Cardiac septum (tissue), 1 donor: ENCODE results near the gene UBQLN4. TPM values are rescaled to one million over a fixed set of nuclear protein-coding genes. Genes with fewer than 3 reads are reported as not detected.
"Not testable (repeated sequence)": the region's sequence is repeated elsewhere in the genome, so short reads cannot be mapped to it uniquely, and the experiment has no call there.

Source experiments
- DNase-seq: peaks from one replicate; pipeline ENCODE4 v3.0.0-alpha.2; 2020; ENCODE audit warnings: low spot score
- intact Hi-C: fragments of 100-400 bp; cut with DNase I; formaldehyde crosslinking; loops from one replicate; pipeline ENCODE4 v1.14.0; 2022
- total RNA-seq: library from RNA; stranded (reverse); fragmentation: NEBNext Ultra II Directional; extraction: Animal tissue kit (Norgen Biotek cat#: 25700); gene quantifications from one replicate; pipeline ENCODE4 v1.2.1, GENCODE V29; 2021
- donor health status: DM: no; HTN: no; CAD: no.

The UBQLN4 gene
- total RNA-seq, 1 donor from 2014 or later, result 26.3 TPM

DNA sequence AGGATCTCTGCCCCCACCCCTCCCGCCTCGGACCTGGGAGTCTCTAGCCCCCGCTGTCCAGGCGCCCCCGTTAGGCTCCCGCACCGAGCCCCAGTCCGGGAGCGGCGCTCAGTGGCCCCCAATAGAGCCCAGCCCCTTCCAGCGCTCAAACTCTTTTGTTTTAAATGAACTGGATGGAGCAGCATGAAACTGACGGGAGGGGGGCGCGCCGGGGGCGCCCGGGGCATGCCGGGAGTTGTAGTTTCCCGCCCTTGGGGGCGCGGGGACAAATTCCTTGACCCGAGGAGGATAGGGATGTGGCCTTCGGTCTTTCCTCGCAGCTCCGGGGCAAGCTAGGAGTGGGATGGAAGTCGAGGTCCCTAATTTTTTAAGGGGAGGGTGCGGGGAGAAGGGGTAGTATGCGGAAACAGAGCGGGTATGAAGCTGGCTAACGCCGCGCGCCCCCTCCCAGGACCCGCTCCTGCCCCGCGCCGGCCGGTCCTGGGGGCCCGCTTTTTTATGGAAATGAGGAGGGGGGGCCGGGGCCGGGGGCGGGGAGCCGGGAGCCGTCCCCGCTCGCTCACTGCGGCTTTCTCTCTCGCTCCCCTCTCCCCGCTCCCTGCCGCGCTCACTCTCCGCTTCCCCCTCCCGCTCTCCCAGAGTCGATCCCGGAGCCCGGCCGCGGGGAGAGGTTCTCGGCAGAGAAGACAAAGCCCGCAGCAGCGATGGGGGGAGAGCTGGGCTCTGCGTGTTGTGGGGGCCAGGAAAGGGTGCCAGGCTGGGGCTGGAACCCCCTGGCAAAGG, 28.9 kb upstream of the UBQLN4 start, which contains the start of gene MEX3A:
TSS of gene MEX3A (minus strand) at position 157 of the 783 bp plus-strand sequence. CDS start 467 bp downstream, outside the sequence.
- DNase-seq, result peak; percentile 85
- intact Hi-C loops, result no loop called here

DNA sequence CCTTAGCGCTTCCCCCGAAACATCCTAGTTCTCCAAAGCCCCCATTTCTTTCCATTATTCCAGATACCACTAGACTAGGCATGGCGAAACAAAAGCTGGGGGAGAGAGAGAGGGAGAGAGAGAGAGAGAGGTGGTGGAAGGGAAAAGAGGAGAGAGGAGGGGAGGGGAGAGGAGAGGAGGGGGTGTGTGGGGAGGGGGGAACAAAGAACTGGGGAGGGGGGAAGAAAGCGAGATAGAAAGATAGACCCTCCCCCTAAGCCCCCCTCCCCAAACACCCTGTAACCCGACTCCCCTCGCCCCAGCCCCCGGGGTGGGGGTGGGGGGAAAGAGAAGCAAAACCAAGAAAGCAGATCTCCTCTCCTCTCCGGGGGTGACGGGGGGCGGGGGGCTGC, 28.3 kb upstream of the UBQLN4 start:
- intact Hi-C loops, result no loop called here
- no peak for DNase-seq

DNA sequence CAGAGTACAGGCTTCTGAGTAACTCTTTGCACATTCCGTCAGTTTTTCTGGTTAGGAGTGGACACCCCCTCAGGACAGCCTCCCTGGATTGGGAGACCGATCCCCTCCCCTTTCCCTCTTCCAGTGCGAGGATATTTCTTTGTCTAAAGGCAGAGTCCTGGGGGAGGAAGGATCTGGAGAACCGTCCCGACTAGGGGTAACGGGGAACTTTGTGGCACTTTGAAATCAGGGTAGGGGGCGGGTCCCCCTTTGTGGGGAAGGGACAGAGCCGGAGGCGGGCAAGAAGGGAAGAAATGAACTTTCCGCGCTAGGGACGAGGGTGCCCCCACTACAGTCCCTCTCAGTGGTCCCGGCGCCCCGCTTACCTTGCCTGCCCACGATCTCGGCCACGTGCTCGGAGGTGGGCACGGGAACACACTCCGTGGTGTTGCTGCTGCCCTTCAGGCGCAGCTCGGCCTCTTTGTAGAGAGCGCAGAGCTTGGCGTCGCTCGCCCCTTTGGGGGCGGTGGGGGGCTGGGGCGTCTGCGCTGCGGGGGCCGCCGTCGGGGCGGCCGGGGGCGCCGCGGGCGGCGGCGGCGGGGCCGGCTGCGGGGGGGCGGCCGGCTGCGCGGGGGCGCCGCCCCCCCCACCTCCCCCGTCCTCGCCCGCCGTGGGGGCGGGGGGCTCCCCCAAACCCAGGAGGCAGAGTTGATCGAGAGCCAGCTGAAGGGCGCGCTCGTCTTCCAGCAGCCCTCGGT, 27.8 kb upstream of the UBQLN4 start:
- intact Hi-C loops, result no loop called here
- DNase-seq, result no peak

DNA sequence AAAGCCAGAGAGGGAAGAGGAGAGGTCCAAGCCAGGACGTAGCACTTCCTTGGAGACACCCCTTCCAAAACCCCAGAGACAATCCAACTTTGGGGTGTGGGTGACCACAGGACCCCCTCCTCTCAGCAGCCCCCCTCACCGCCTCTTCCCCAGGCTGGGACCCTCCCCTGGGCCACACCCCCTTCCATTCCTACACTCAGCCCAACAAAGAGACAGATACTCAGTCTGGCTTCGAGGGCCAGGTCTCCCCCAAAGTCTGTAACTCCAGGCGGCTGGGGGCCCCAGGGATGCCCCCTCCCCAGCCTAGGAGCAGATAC, 27.2 kb upstream of the UBQLN4 start:
- intact Hi-C loops, result no loop called here
- no peak for DNase-seq

DNA sequence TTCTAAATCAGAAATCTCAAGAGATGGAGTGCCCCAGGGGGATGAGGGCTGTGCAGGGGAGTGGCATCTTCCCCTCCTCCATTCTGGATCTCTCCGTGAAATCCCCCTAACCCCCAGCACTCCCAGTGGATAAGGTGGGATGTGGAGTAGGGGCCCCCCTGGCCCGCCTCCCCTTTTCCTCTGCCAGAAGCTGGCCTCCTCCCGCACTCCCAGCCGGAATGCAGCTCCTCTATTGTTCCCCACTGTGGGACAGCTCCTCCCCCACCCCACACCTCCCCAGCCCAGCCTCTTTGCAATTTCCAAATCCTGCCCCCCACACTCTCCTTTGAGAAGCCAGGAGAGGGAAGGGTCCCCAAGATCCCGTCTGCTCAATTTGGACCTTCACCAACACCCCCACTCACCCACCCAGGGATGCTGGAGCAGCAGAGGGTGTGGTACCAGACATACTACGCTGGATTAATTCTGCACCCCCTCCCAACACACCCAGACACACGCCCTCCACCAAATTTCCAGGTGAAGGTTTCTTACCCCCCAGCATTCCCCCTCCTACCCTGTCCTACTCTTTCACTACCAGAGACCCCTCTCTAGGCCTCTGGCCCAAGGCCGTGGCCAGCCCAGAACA, 26.8 kb upstream of the UBQLN4 start:
- intact Hi-C loops, result no loop called here
- DNase-seq, result no peak

DNA sequence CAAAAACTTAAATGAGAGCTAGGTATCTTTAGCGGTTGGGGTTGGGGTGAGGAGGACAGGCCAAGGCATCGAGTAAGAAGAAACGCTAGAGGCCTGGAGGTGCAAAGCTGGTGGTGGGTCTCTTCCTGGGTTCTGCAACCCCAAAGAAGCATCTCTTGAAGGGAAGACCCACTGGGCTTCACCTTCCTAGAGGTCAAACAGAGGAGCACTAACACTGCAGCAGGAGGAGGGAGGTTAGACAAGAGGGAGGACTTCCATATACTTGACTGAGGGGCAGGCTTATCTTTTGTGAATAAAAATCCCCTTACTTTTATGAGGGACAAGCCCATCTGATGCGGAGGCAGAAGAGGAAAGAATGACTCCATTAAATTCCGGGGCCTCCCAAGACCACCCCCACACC, 26.2 kb upstream of the UBQLN4 start:
- no peak for DNase-seq

DNA sequence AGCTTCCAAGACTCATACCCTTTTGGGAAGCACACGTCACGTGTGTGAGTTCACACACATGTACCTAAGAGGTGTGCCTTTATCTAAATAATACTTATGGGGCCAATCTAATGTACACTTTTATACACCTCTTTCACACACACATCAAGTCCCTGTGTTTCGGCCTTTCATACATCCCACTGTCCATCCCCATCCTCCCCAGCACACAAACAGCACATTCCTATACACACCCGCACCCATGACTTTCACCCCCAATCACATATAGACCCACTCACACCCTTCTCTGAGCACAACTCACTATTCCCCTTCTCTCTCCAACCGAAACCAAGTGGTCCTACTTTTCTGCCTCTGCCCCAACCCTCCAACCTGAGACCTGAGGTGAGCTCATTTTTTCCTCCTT, 25.1 kb upstream of the UBQLN4 start:
- no peak for DNase-seq
- intact Hi-C loops, result no loop called here

More for the DNA sequence above, 26.2 kb upstream of the UBQLN4 start:
- intact Hi-C loops, result no loop called here

DNA sequence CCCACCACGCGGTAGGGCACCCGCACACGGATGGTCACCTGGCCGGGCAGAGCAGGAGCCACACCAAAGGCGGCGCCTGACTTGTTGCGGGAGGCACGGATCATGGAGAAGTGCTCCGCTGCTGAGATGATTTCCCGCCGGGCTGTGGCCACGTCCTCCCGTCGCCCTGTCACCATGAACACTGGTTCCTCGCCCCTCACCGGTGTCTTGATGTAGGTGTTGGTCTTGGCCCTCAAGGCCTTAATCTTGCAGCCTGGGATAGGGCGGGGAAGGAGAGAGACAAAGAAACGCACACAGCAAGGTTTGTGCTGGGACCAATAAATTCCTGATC, 23.8 kb upstream of the UBQLN4 start:
- DNase-seq, result no peak

DNA sequence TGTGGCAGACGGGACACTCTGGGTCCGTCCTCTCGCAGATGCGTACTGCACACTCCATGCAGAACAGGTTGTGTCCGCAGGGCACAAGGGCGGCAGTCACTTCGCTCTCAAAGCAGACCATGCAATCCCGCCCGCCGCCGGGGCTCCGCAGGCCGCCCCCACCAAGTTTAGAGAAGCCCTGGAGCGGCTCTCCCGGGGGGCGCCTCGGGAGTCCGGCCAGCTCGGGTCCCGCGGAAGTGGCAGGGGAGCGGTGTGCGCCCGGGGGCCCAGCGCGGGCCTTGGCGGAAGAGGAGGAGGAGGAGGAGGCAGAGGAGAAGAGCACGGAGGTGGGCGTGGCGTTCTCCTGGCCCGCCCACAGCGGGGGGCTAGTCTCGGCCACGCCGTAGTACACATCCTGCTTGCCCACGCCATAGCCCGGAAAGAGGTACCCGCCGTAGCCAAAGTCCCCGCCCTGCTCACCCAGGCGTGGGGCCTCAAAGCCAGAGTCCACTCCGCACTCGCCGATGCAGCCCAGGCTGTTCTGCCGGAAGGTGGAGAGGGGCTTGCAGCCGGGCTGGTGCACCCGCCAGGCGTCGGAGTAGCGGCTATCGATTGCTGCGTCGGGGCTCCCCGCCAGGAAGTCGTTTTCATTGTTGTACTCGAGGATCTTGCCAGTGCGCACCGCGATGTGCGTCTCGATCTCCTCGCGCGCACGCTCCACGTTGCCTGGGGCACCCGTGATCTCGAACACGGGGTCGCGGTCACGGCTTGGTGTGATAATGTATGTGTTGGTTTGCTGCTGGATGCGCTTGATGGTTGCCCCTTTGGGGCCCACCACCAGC, 23.2 kb upstream of the UBQLN4 start:
- DNase-seq, result no peak
- intact Hi-C loops, result no loop called here

More for the DNA sequence above, 23.8 kb upstream of the UBQLN4 start:
- intact Hi-C loops, result no loop called here

DNA sequence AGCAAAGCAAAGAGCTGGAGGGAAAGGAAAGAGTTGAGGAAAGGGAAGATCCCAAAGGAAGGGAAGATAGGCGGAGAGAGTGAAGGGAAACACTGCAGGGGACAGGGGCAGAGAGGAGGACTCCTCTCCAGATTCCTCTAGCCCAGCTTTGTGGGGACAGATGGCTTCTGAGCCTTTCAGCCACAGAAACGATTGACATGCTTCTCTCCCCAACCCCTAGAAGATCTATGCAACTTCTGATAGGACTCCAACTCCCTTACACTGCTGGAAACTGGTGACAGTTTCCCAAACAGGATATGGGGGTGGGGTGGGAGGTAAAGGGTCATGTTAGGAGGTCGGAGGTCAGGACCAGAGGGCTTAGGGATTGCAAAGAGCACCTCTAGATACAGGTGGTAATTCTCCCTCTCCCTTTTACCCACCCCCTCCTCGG, 22.2 kb upstream of the UBQLN4 start:
- intact Hi-C loops, result no loop called here
- no peak for DNase-seq

DNA sequence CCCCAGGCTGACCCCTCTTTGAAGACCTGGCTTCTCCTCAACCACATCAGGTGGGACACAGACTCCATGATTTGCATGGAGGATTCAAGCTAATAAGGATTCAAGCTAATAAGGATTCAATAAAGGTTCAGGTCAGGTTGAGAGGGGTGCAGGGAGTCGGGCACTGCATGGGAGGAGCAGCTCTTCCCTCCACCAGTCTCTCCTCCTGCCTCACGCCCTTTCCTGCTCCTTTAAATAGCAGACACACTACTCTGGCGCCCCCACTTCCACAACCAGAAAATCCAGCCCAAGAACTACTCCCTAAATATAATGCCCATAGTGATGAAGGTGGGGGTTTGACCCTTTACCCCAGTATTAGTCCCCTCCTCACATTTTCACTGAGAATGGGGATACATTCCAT, 21.6 kb upstream of the UBQLN4 start:
- intact Hi-C loops, result no loop called here
- no peak for DNase-seq

DNA sequence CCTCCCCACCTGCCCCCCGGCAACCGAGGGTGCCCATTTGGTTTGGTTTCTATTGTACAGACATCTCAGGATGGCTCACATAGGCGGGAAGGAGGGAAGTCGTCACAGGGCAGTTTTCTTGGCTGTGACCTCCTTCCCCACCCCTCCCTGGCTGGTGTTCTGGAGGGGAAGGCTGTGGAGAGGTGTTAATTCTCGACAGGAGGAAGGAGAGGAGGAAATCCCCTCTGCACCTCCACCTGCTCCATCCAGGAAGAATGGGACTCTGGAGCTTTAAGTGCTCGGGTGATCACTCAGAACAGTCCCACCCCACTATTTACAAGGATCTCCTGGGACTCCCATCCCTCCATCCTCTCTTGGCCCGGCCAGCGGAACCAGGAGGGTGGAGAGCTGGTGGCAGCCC, 21.1 kb upstream of the UBQLN4 start:
- intact Hi-C loops, result no loop called here
- DNase-seq, result no peak

DNA sequence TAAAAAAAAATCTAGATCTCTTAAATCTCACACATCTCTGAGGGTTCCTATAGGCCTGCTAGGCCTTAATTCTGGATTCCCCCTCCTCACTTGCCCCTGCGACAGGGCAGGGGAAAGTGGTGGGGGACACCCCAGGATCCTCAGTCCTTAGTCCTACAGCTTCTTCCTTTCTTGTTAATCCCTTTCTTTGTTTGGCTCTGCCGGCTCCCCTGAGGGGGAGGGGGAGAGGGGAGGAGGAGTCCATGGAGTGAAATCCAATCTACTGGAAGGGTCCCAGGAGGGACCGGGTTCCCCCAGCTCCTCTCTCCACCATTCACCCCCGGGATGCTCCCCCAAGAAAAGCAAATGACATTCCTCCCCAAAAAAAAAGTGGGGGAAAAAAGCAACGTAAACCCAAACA, 20.1 kb upstream of the UBQLN4 start:
- no peak for DNase-seq
- intact Hi-C loops, result no loop called here

DNA sequence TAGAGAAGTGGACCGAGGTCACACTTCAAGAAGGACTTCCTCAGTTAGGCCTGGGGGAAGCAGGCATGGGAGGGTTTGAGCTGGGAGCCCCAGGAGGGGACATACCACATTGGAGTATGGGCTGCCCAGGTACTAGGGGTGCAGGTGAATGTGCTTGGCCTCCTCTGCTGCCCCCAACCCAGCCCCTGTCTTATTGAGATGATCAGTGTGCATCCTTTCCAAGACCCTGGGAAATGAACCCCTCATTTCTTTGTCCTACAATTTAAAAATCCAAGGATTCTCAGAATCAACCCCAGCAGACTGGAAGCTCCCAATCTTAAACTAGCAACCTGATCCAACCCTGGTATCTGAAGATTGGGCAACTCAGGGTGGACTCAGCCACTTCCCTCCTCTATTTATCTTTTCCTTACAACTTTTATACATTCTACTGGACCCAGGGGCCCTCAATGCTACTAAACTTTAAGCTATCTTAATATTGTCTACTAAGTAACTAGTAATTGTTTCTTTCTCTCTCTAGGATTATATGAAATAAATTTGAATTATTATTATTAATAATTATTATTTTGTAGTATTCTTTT, 19.6 kb upstream of the UBQLN4 start:
- no peak for DNase-seq

DNA sequence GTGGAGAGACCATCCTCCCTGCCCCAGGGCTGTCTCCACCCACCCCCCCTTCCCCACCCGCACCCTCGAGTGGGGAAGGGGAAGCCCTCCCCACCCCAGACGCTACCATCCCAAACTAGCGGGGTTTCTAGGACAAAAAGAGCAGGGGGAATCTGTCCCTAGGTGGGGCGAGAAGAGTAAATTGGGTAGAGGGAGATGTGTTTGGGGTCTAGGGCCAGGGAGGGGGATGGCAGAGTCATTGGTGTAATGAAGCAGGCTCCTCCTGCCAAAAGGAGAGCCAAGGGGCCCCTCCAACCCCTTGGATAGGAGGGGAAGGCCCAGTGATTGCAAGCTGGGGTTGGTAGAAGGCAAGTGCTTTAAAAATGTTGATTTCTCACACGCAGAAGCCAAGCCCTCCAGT, 18.7 kb upstream of the UBQLN4 start:
- intact Hi-C loops, result no loop called here
- DNase-seq, result no peak

More for the DNA sequence above, 19.6 kb upstream of the UBQLN4 start:
- intact Hi-C loops, result no loop called here

DNA sequence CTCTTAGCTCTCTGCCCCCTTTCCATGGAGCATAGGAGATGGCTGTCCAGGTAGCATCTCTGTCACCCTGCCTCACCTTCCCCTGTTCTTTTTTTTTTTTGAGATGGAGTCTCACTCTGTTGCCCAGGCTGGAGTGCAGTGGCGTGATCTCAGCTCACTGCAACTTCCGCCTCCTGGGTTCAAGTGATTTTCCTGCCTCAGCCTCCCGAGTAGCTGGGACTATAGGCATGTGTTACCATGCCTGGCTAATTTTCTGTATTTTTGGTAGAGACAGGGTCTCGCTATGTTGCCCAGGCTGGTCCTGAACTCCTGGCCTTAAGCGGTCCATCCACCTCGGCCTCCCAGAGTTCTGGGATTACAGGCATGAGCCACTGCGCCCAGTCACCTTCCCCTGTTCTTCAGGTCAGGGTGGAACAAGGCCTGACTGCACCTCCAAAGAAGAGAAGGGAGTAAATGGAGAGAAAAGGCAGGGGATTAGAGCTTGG, 17.8 kb upstream of the UBQLN4 start:
- DNase-seq, intact Hi-C loops: not testable (repeated sequence)

DNA sequence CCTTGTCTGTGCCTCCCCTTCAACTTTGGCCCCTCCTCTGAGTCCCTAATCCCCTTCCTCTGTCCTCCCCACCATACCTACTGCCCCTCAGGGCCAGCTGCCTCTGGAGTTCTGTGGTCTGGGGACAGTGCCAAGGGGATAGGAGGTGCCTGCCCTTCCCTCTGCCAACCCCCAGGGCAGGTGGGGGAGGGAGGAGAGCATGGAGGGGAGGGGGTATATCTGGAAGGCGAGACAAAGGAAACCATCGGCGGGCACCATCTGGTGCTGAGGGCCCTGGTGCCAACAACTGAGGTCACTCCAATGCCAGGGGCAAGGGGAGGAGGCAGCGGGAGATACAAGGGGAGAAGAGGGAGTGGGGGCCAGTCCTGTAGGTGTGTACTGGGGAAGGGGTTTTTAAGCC, 16.9 kb upstream of the UBQLN4 start:
- intact Hi-C loops, result no loop called here
- DNase-seq, result no peak

DNA sequence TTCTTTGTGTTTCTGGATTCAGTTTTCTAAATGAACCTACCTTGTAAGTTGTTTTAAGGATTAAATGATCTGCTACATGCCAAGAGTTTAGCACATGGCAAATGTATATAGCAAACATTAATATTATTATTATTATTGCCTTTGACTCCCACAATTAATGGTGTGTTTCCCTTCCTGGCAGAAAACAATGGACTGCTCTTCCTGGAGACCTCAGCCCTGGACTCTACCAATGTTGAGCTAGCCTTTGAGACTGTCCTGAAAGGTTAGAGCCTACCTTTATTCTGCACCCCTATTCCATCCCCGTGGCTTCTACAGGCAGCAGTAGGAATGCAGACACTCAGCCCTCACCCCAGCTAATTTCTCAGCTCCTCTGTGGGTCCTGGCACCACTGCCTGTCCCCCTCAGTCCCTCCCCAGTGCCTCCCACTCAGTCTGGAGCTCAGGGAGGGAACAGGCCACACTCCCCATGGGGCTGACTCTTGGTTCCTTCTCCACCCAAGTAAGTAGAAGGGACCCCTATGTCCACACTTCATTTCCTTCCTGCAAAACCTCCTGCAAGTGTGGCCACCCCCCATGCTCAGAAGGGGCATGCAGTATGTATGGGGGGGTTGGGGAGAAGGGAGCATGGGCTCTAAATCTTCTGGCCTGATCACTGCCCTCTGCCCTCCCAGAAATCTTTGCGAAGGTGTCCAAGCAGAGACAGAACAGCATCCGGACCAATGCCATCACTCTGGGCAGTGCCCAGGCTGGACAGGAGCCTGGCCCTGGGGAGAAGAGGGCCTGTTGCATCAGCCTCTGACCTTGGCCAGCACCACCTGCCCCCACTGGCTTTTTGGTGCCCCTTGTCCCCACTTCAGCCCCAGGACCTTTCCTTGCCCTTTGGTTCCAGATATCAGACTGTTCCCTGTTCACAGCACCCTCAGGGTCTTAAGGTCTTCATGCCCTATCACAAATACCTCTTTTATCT, 16.2 kb upstream of the UBQLN4 start:
- intact Hi-C loops, result loop anchor here (10.0 kb wide), 1 partner anchor 65 kb away; no protein-coding TSS in a partner anchor
- no peak for DNase-seq
